Upper lobe of left lung (tissue), 4 donors: ENCODE data around the gene PARVA.

ENCODE experiments used
- EP300 ChIP-seq, 4 donors: sonication (generic); formaldehyde crosslinking; IDR thresholded peaks; one replicate each; pipeline ENCODE4 v1.5.1; 2017; ENCODE audit warnings: antibody characterized with exemption in 4 of 4, control low read depth in 2 of 4
- TF ChIP-seq, protein P1 (sequence below), 6 experiments: fragments of 450-650 bp in 4 of 6; fragments of 200-600 bp in 2 of 6; sonication (generic) in 2 of 6; IDR thresholded peaks; one replicate each; pipeline ENCODE4 v1.5.1; 2016 to 2019; ENCODE audit warnings: antibody characterized with exemption in 6 of 6

DNA sequence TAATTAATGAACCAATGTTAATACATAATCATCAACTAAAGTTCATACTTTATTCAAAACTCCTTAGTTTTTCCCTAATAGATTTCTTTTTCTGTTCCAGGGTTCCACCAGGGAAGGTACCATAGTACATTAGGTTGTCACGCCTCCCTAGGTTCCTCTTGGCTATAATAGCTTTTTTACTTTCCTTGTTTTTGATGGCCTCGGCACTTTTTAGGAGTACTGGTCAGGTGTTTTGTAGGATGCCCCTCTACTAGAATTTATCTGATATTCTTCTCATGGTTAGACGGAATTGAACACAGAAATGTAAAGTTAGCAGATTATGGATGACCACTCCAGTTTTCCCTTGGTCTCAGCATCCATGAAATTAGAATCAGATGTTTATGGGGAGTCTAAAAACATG lies 34.0 kb downstream of the PARVA start:
- TF ChIP-seq, protein P1, sequence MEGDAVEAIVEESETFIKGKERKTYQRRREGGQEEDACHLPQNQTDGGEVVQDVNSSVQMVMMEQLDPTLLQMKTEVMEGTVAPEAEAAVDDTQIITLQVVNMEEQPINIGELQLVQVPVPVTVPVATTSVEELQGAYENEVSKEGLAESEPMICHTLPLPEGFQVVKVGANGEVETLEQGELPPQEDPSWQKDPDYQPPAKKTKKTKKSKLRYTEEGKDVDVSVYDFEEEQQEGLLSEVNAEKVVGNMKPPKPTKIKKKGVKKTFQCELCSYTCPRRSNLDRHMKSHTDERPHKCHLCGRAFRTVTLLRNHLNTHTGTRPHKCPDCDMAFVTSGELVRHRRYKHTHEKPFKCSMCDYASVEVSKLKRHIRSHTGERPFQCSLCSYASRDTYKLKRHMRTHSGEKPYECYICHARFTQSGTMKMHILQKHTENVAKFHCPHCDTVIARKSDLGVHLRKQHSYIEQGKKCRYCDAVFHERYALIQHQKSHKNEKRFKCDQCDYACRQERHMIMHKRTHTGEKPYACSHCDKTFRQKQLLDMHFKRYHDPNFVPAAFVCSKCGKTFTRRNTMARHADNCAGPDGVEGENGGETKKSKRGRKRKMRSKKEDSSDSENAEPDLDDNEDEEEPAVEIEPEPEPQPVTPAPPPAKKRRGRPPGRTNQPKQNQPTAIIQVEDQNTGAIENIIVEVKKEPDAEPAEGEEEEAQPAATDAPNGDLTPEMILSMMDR (IDR thresholded peaks at IDR 0.05) = no peak
- TF ChIP-seq EP300 (IDR thresholded peaks at IDR 0.05) = no peak
